K562 (cell line): ENCODE data around the gene HAUS2.

Experiments used
- CTCF ChIP-seq, 3 experiments: IDR thresholded peaks in 2 of 3; conservative IDR thresholded peaks in 1 of 3; 2 replicates each; pipeline ENCODE4 v1.5.1; 2011 to 2012; ENCODE audit warnings: low read length in 3 of 3, mild to moderate bottlenecking in 3 of 3, control low read depth in 2 of 3, improper control_type of control experiment in 1 of 3, inconsistent platforms in 1 of 3, low read depth in 1 of 3, mixed read lengths in 1 of 3, moderate library complexity in 1 of 3; ENCODE audit not compliant: insufficient read depth in 2 of 3
- JUN ChIP-seq, 2 experiments: sonication (generic) in 1 of 2; formaldehyde crosslinking in 1 of 2; IDR thresholded peaks; 2 replicates each; pipeline versions ENCODE4 v1.6.1 to v1.8.0; 2012 to 2022; ENCODE audit warnings: borderline replicate concordance in 2 of 2, mild to moderate bottlenecking in 2 of 2, improper control_type of control experiment in 1 of 2, low read depth in 1 of 2, low read length in 1 of 2, missing genetic modification reagents in 1 of 2
- REST ChIP-seq, 2 experiments: fragments of 450-650 bp; formaldehyde crosslinking in 1 of 2; IDR thresholded peaks; 2 replicates each; pipeline versions ENCODE4 v1.4.0 to v1.6.1; 2014 to 2020; ENCODE audit warnings: mild to moderate bottlenecking in 2 of 2, borderline replicate concordance in 1 of 2, low read depth in 1 of 2
- TF ChIP-seq, protein P1 (sequence below): sonication (generic); formaldehyde crosslinking; IDR thresholded peaks from 2 replicates; pipeline ENCODE4 v1.8.1; 2023; ENCODE audit warnings: mild to moderate bottlenecking, missing genetic modification reagents

- TF ChIP-seq, protein P1, sequence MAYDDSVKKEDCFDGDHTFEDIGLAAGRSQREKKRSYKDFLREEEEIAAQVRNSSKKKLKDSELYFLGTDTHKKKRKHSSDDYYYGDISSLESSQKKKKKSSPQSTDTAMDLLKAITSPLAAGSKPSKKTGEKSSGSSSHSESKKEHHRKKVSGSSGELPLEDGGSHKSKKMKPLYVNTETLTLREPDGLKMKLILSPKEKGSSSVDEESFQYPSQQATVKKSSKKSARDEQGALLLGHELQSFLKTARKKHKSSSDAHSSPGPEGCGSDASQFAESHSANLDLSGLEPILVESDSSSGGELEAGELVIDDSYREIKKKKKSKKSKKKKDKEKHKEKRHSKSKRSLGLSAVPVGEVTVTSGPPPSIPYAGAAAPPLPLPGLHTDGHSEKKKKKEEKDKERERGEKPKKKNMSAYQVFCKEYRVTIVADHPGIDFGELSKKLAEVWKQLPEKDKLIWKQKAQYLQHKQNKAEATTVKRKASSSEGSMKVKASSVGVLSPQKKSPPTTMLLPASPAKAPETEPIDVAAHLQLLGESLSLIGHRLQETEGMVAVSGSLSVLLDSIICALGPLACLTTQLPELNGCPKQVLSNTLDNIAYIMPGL (CRISPR knock-in tag) = no peak
- TF ChIP-seq CTCF (IDR thresholded peaks at IDR 0.05 in 2 of 3, conservative IDR thresholded peaks at IDR 0.05 in 1 of 3; ENCODE audit: insufficient read depth in 2 of 3, low read depth in 1 of 3, low read length in 3 of 3) = no peak
- no peak for TF ChIP-seq JUN (IDR thresholded peaks at IDR 0.05; ENCODE audit: borderline replicate concordance, low read depth, low read length)
- no peak for TF ChIP-seq JUN (CRISPR knock-in tag; IDR thresholded peaks at IDR 0.05; ENCODE audit: borderline replicate concordance)
- TF ChIP-seq REST (IDR thresholded peaks at IDR 0.05; ENCODE audit: borderline replicate concordance) = no peak; the same call in 1 of the 2 replicates
- no peak for TF ChIP-seq REST (CRISPR knock-in tag; IDR thresholded peaks at IDR 0.05; ENCODE audit: low read depth)
These were observed 35.6 kb downstream of the HAUS2 start for GRCh38 chr15:42584031-42584765.
